ENCODE results near the gene TBC1D2B.

Gene TBC1D2B

GRCh38 chr15:78045189-78045588 lies 32.3 kb downstream of the TBC1D2B start:
- DNase-seq (ENCODE audit: low read depth, low spot score): no peak
- TF ChIP-seq CTCF (IDR thresholded peaks at IDR 0.05; ENCODE audit: low read depth, low read length): no peak
- in situ Hi-C loops (cut with HindIII; ENCODE audit: low sequenced_read_pairs): no loop called here
- no peak overlapping the region for H3K4me3 ChIP-seq (ENCODE audit: low read depth, low read length)

GRCh38 chr15:78044407-78045155 lies 32.9 kb downstream of the TBC1D2B start:
- in situ Hi-C loops (cut with HindIII; ENCODE audit: low sequenced_read_pairs): no loop called here
- DNase-seq (ENCODE audit: low read depth, low spot score): no peak
- TF ChIP-seq CTCF (IDR thresholded peaks at IDR 0.05; ENCODE audit: low read depth, low read length): no peak
- H3K4me3 ChIP-seq (ENCODE audit: low read depth, low read length): no peak overlapping the region

GRCh38 chr15:78041946-78042345 lies 35.6 kb downstream of the TBC1D2B start:
- in situ Hi-C loops (cut with HindIII; ENCODE audit: low sequenced_read_pairs): no loop called here
- no peak overlapping the region for H3K4me3 ChIP-seq (ENCODE audit: low read depth, low read length)
- DNase-seq (ENCODE audit: low read depth, low spot score): no peak
- no peak for TF ChIP-seq CTCF (IDR thresholded peaks at IDR 0.05; ENCODE audit: low read depth, low read length)

DNA sequence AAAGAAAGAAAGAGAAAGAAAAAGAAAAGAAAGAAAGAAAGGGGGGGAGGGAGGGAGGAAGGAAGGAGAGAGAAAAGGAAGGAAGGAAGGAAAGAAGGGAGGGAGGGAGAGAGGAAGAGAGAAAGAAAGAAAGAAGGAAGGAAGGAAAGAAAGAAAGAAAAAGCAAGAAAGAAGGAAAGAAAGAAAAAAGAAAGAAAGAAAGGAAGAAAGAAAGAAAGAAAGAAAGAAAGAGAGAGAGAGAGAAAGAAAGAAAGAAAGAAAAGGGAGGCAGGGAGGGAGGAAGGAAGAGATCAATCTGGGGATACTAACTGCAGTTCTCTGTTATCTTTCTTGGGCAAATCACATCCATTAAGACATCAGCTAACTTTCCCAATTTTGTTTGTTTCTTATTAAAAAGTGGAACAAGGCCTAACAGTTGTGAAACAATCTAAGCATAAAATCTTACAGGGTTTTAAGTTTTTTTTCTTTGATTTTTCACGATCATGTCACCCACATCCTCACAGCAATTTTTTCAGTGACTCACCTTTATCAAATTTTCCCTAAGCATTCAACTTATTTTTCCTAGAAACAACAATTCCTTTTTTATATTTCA lies 36.8 kb downstream of the TBC1D2B start:
- no peak for DNase-seq (ENCODE audit: low read depth, low spot score)
- in situ Hi-C loops (cut with HindIII; ENCODE audit: low sequenced_read_pairs): no loop called here
- TF ChIP-seq CTCF (IDR thresholded peaks at IDR 0.05; ENCODE audit: low read depth, low read length): no peak
- no peak overlapping the region for H3K4me3 ChIP-seq (ENCODE audit: low read depth, low read length)

DNA sequence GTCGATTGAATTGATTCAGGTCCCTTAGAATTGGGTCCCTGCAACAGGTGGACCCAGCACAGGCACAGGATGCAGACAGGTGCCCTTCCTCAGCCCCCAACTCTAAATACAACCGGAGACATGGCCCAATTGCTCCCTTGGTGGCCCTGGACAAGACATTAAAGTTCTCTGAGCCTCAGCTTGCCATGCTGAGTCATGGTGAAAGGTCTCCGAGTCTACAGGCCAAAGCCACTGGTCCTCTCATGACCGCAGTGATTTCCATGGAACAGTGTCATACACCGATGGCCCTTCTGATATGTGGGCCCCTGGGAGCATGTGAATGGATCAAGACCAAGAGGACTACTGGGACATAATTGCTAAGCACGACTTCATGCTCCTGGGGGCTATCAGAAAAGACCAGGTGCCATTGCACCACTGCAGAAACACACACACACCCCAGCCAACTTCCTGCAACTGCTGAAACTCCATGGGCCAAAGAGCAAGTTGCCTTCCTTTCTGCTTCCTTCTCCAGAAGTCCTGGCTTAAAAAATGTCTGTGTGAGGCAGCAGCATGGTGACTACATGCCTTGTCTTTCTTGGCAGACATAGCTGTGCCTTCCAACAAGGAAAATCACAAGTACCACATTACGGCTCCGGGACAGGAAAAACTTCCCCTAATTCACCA lies 38.8 kb downstream of the TBC1D2B start:
- in situ Hi-C loops (cut with HindIII; ENCODE audit: low sequenced_read_pairs): no loop called here
- TF ChIP-seq CTCF (IDR thresholded peaks at IDR 0.05; ENCODE audit: low read depth, low read length): no peak
- no peak overlapping the region for H3K4me3 ChIP-seq (ENCODE audit: low read depth, low read length)
- DNase-seq (ENCODE audit: low read depth, low spot score): no peak

DNA sequence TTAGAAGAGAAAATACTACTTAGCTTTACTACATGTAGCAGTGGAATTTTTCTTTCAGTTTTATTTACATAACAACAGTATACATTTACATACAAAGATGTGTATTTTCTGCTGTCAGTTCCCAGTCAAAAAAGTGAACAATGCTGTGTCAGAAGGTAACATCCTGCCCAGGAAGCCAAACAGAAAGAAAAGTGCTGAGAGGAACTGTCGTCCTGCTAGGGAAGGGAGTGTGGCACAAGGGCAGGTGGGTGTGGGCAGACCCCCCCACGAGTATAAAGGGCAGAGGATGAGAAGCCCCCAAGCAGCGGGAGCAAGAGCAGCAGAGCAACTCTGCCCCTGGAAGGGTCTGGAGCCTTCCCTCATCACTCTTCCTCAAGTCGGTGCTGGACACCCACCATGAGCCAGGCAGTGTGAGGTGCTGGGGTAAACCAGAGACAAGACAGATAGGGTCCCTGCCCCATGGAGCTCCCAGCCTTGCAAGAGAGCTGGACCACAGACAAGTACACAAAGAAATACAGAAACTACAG lies 39.7 kb downstream of the TBC1D2B start:
- no peak overlapping the region for H3K4me3 ChIP-seq (ENCODE audit: low read depth, low read length)
- no peak for TF ChIP-seq CTCF (IDR thresholded peaks at IDR 0.05; ENCODE audit: low read depth, low read length)
- DNase-seq (ENCODE audit: low read depth, low spot score): no peak
- in situ Hi-C loops (cut with HindIII; ENCODE audit: low sequenced_read_pairs): no loop called here
